GM21723 (cell line): ENCODE measurements around the gene PIRT.

Source experiments
- ATAC-seq: cut with Tn5 transposase; IDR thresholded peaks from one replicate; pipeline ENCODE4 v1.9.1; 2021; ENCODE audit warnings: mild to moderate bottlenecking, moderate library complexity; ENCODE audit not compliant: unreplicated experiment

Gene PIRT

DNA sequence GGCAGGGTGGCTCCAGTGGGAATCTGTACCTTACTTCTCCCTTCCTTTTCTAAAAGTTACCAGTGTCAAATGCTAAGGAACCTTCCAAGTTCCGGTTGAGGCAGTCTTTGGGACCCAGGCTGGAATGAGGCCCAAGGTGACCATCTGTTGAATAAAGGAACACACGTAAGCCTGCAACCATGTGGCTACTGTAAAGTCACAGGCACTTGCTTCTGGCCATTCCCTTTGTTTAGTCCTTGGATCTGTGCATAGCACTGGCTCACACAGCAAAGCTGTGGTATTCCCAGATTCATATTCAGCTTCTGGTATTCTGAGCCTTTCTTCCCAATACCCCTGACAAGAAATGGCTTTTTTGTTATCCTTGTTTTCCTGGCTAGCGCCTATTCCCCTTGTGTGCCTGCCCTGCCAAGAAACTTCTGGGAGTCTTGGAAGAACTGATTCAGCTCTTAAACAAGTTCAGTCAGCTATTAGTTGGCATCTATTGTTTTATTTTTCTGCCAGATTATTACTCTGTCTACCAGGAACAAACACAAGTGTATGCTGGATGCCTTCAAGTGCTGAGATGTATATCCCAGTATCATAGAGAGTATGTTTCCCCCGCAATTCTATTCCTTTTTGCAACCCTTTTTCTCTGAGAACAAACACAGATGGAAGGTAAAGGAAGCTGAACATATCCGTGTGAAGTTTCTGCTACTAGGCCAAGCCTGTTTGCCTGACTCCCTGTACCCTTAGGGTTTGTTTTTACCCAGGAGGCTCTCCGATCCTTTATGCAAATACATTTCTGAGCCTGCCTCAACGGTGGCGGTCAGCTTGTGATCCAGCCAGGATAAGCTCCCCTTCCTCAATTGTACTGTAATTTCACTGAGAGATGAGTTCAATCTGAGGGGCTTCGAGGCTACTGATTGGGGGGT is 47.1 kb downstream of the PIRT start:
- no peak for ATAC-seq

DNA sequence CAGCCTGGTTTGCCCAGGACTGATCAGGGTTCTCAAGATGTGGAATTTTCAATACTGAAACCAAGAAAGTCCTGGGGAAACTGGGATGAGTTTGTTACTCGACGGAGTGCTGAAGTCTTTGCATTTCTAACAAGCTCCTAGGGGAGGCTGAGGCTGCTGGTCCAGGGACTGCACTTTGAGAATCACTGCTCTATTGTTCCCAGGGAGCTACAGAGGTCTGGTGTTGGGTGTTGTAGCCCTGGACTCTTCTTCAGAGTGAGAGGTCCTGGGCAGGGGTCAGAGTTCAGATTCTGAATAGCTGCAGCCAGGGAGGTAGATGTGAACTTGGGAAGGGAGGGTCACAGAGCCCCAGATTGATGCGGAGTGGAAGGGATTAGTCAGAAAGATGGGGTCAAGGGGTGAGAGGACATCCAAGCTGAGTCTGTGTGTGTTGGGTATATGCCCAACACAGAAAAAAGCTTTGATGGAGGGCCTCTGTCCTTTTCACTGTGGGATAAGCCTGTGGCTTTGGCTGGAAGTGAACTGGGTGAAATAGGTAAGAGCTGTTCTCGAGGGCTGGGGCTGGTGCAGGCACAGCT is 48.1 kb downstream of the PIRT start:
- no peak for ATAC-seq

DNA sequence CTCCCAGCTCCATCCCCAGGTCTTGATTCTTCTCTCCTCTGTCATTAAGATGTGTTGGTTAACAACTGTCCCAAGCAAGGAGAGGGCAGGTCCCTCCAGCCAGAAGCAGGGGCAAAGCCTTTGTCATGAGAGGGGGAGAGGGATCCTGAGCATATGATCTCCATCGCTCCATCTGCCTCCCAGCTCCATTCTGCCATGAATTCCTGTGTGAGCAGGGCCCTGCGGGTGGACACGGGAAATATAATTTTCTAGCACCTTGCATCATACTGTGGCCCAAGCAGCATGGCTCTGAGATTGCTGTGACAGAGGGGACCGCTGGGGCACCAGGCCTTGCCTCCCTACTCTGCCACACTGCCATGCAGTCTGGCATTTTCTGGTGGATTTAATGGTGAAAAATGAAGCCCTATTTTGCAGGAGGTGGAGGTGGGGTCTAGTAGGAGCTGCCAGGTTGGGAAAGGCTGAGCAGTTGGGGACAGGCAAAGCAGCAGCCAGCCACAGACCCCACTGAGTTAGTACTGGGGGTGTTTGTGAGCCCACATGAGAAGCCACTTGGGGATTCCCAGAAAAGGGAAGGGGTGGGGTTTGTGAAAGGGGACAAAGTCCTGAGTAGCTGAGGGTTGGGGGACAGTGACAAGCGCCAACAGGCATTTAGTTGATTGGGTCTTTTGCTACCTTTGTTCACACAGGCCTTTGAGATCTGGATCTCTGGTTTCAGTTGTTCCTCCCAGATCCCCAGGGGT is 50.4 kb downstream of the PIRT start:
- ATAC-seq: no peak

DNA sequence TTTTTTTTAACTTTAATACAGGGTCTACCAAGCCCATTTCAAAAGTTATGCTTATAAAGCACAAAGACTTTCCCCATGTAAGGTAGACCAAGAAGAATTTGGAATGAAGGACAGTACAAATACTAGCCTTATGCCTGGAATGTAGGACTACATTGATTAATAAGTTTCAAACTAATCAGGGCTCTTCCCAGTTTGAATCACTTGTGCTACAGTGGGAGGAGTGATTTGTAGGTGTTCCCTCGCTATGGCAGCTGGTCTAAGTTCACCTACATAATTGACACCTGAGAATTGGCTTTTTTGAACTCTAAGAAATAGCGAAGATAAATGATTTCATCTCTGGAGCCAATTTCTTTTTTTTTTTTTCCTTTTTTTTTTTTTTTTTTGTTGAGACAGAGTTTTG is 52.6 kb downstream of the PIRT start:
- no peak for ATAC-seq

DNA sequence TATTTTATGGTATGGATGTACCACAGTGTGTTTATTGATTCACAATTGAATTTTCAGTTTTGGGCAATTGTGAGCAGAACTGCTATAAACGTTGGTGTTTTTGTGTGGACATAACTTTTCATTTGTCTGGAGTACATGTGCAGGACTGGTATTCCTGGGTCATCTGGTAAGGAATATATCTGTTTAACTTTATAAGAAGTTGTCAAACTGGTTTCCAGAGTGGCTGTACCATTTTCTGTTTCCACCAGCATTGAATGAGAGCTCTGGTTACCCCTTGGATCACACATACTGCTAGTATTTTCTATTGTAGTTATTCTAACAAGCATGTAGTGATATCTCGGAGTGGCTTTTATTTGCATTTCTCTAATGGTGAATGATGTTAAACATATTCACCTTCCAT is 58.3 kb downstream of the PIRT start:
- no peak for ATAC-seq

DNA sequence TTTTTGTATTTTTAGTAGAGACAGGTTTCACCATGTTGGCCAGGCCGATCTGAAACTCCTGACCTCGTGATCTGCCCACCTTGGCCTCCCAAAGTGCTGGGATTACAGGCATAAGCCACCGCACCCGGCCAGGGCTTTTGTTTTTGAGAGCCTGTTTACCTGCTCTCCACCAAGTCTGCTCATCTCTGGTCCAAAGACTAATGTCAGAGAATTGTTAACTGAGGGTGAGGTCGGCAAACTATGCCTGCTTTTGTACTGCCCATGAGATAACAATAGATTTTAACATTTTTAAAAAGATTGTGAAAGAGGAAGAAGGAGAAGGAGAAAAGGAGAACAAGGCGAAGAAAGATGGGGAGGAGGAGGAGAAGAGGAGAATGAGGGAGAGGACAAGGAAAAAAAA is 60.0 kb downstream of the PIRT start:
- no peak for ATAC-seq

DNA sequence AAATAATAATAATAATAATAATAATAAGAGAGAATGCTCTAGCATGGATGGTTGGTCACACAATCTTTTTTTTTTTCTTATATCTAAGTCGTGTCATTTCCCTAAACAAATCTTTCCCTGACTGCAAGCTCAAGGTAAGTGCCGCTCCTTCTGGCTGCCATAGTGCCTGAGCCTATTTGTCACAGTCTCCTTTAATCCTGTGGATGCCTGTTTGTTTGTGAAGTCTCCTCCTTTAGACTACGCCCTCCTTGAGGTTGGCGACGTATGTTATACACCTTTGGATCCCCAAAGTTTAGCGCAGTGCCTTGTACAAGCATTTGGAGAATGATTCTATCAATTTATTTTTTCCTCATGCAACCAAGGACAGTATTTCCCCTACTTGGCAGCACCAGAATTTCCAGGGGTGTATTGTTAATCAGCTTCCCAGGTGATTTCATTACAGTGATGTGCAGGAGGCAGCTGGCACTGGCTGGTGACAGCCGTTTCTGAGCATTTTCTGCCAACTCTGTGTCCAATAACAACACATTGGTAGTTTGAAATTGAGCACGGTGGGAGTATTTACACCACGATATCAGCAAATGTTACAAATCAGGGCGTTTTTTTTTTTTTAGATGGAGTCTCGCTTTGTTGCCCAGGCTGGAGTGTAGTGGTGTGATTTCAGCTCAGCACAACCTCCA is 60.6 kb downstream of the PIRT start:
- ATAC-seq: no peak

DNA sequence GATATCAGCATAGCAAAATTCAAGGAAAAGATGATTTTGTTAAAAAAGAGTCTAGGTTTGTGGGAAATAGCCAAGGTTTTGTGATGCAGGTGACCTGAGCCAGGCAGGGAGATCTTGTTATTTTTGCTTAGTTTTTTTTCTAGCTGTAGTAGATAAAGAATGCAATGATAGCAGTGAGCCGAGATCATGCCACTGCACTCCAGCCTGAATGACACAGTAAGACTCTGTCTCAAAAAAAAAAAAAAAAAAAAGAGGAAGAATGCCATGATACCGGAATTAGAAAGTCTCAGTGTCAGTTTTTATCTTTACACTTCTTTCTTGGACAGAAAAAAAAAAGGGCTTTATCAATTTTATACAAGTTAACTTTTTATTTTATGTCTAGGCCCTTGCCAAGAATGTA is 61.5 kb downstream of the PIRT start:
- no peak for ATAC-seq

DNA sequence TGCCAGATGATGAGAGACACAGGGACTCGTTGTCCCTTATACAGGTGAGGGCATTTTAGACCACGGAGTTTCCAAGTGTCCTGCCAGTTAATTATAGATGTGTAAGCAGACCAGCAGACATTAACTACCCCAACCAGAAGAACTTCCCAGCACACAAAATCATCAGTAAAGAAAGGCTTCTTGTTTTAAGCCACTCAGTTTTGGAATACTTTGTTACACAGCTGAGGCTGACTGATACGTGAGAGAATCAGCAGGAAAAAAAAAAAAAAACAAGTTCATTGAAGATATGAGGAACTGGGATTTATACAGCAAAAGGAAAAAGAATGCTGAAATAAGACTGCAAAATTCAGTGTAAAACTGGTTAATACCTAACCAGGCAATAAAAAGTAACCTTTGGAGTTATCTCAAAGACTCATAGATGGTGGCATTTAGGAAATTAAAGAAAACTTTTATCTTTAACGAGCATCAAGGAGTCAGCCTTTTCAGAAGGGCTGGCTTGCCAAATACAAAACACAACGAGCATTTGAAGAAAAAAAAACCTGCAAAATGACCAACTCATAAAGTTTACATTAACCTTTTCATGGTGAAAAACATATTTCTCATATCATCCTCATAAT is 62.0 kb downstream of the PIRT start:
- ATAC-seq: no peak

DNA sequence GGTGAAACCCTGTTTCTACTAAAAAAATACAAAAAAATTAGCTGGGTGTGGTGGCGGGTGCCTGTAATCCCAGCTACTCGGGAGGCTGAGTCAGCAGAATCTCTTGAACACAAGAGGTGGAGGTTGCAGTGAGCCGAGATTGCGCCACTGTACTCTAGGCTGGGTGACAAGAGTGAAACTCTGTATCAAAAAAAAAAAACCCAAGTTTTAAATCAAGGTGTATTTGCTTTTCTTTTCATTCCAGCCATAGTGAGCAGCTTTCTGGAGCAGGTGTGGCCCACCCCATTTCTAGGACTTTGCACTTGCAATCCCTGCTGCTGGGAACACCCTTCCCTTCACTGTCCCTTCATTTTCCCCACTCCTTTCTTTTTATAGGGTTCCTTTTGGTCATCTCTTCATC is 62.8 kb downstream of the PIRT start:
- ATAC-seq: no peak

DNA sequence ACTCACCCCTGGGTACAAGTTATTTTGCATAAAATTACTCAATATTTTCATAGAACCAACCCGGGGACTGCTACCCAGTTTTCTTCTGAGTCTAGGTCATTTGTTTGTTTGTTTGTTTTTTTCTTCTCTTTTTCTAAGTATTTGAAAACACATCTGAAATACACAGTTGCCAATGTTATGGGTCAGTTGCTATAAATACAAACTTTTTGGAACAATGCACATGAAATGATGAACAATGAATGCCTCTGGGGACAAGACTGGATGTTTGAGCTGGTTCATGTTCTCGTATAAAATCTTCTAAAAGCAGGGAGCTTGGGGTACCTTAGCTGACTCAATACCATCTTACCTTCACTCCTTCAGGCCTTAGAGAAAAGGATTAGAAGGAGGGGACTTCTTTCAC is 64.5 kb downstream of the PIRT start:
- no peak for ATAC-seq
